Endodermal cell (in vitro differentiated cells): ENCODE data around the gene PHLPP1. TPM values are rescaled to one million over a fixed set of nuclear protein-coding genes. Genes with fewer than 3 reads are reported as not detected.

ENCODE experiments used
- DNase-seq: peaks from one replicate; pipeline ENCODE4 v3.0.0-alpha.2; 2017
- H3K27ac ChIP-seq: 2 replicates; pipeline ENCODE4 v1.5.1; 2013; ENCODE audit warnings: mild to moderate bottlenecking, low read depth, low read length, moderate library complexity
- H3K27me3 ChIP-seq: 2 replicates; pipeline ENCODE4 v1.6.1; 2013; ENCODE audit warnings: mild to moderate bottlenecking, low read length, moderate library complexity; ENCODE audit not compliant: insufficient read depth, control insufficient read depth, poor library complexity, severe bottlenecking
- H3K36me3 ChIP-seq: 2 replicates; pipeline ENCODE4 v1.7.0; 2013; ENCODE audit warnings: mild to moderate bottlenecking, low read length, moderate library complexity; ENCODE audit not compliant: control insufficient read depth, insufficient read depth
- H3K4me1 ChIP-seq: one replicate; pipeline ENCODE4 v1.7.0; 2013; ENCODE audit warnings: low read length; ENCODE audit not compliant: control insufficient read depth, insufficient read depth
- H3K4me3 ChIP-seq: 2 replicates; pipeline ENCODE4 v1.5.1; 2013; ENCODE audit warnings: mild to moderate bottlenecking, low read length, moderate library complexity
- H3K9ac ChIP-seq: 2 replicates; pipeline ENCODE4 v1.6.1; 2013; ENCODE audit warnings: mild to moderate bottlenecking, low read length, moderate library complexity; ENCODE audit not compliant: poor library complexity, severe bottlenecking; ENCODE audit errors: extremely low read depth
- H3K9me3 ChIP-seq: 2 replicates; pipeline ENCODE4 v1.6.1; 2013; ENCODE audit warnings: mild to moderate bottlenecking, low read length, moderate library complexity; ENCODE audit not compliant: control insufficient read depth
- H3K27ac Mint-ChIP-seq: 2 replicates; pipeline ENCODE4 v1.8.0; 2020; ENCODE audit warnings: mixed read lengths
- H3K27me3 Mint-ChIP-seq: 2 replicates; pipeline ENCODE4 v1.8.0; 2021; ENCODE audit warnings: mild to moderate bottlenecking, mixed read lengths; ENCODE audit not compliant: insufficient read depth
- H3K36me3 Mint-ChIP-seq: 2 replicates; pipeline ENCODE4 v1.8.0; 2020; ENCODE audit warnings: low read depth, mixed read lengths
- H3K4me1 Mint-ChIP-seq: 2 replicates; pipeline ENCODE4 v1.8.0; 2020; ENCODE audit warnings: mixed read lengths
- H3K4me3 Mint-ChIP-seq: 2 replicates; pipeline ENCODE4 v1.8.0; 2020; ENCODE audit warnings: mild to moderate bottlenecking, moderate library complexity, mixed read lengths
- H3K9me3 Mint-ChIP-seq: 2 replicates; pipeline ENCODE4 v1.8.0; 2020; ENCODE audit warnings: mild to moderate bottlenecking, mixed read lengths
- WGBS, 2 experiments: methylation state at CpG; one replicate each; pipeline versions ENCODE4 v1.1.5 to v1.1.7; 2013; ENCODE audit warnings: missing lambda C conversion rate in 2 of 2, mixed read lengths in 1 of 2; ENCODE audit not compliant: insufficient coverage in 1 of 2, insufficient read length in 1 of 2; 5-methylcytosine and 5-hydroxymethylcytosine counted together
- total RNA-seq, 2 donors: library from RNA; stranded (reverse); fragmentation: NEBNext Ultra II Directional in 1 of 2; extraction: Animal tissue kit (Norgen Biotek cat#: 25700) in 1 of 2; gene quantifications; 2 replicates in 1 of 2; 3 replicates in 1 of 2; pipeline ENCODE4 v1.2.1, GENCODE V29; 2021
- TF ChIP-seq, protein P1 (sequence below): fragments of 200-600 bp; sonication (generic); conservative IDR thresholded peaks from 2 replicates; pipeline ENCODE4 v1.5.0; 2021; ENCODE audit warnings: antibody characterized with exemption, mild to moderate bottlenecking

Gene PHLPP1
- total RNA-seq, 2 donors from 2014 or later: 19.8 to 28.1 TPM

DNA sequence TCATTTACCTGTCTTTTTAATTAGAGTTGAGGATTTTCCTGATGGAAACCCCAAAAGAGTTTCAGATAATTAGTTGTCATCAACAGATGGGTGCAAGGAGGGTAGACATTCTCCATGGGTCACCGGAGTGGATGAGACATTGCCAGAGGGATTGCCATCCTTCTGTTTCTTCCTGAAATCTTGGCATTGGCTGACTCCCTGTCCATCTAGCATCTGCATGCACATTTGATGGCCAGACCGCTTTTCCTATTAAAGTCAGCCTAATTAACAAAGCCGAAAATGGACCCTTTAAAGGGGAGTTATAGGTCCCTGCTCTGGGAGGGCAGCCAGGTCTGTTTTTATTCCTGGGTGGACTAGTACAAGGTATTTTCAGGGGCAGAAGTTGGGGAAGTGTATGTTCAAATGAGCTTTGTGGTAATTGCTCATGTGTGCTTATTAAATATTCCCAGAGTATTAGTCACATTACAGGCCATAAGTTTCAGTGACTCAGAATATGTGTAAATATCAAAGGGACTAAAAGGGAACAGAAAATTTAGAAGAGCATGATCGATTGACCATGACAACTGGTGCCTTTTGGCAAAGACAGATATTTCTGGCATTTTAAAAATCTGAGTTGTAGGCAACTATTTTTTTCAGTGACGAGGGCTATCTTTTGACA lies 209.8 kb downstream of the PHLPP1 start:
- peaks cover 14% of the 10 kb centered on the region for H3K36me3 Mint-ChIP-seq
- H3K27ac Mint-ChIP-seq: no peak overlapping the region
- no peaks in the 10 kb centered on the region for H3K9me3 ChIP-seq
- no peaks in the 10 kb centered on the region for H3K4me1 ChIP-seq
- H3K4me3 ChIP-seq: no peak overlapping the region
- TF ChIP-seq, protein P1, sequence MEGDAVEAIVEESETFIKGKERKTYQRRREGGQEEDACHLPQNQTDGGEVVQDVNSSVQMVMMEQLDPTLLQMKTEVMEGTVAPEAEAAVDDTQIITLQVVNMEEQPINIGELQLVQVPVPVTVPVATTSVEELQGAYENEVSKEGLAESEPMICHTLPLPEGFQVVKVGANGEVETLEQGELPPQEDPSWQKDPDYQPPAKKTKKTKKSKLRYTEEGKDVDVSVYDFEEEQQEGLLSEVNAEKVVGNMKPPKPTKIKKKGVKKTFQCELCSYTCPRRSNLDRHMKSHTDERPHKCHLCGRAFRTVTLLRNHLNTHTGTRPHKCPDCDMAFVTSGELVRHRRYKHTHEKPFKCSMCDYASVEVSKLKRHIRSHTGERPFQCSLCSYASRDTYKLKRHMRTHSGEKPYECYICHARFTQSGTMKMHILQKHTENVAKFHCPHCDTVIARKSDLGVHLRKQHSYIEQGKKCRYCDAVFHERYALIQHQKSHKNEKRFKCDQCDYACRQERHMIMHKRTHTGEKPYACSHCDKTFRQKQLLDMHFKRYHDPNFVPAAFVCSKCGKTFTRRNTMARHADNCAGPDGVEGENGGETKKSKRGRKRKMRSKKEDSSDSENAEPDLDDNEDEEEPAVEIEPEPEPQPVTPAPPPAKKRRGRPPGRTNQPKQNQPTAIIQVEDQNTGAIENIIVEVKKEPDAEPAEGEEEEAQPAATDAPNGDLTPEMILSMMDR: no peak
- no peak overlapping the region for H3K9ac ChIP-seq
- no peak for DNase-seq
- no peaks in the 10 kb centered on the region for H3K9me3 Mint-ChIP-seq
- no peak overlapping the region for H3K4me3 Mint-ChIP-seq
- H3K27me3 Mint-ChIP-seq: no peaks in the 10 kb centered on the region
- WGBS, 2 experiments: 96 to 100% methylated on average over 2 to 5 of the region's 5 CpGs
- no peak overlapping the region for H3K27ac ChIP-seq
- no peaks in the 10 kb centered on the region for H3K36me3 ChIP-seq
- H3K27me3 ChIP-seq: no peaks in the 10 kb centered on the region
- H3K4me1 Mint-ChIP-seq: peaks cover 6% of the 10 kb centered on the region

DNA sequence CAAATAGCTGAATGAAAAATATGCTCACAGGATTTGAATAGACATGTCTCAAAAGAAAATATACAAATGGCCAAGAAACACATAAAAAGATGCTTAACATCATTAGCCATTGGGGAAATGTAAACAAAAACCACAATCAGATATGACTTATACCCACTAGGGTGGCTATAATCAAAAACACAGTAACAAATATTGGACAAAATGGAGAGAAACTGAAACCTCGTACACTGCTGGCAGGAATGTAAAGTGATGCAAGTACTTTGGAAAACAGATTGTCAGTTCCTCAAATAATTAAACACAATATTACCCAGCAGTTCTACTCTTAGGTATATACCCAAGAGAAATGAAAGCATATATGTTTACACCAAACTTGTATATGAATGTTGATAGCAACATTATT lies 213.0 kb downstream of the PHLPP1 start:
- Mint-ChIP-seq H3K4me1 (no peaks in the 10 kb centered on the region), H3K27ac (no peak overlapping the region), H3K36me3 (peaks cover 18% of the 10 kb centered on the region), H3K9me3 (peaks cover 17% of the 10 kb centered on the region), H3K27me3 (no peaks in the 10 kb centered on the region), H3K4me3 (no peak overlapping the region)
- Histone ChIP-seq H3K27me3 (no peaks in the 10 kb centered on the region), H3K4me3 (no peak overlapping the region), H3K27ac (no peak overlapping the region), H3K4me1 (no peaks in the 10 kb centered on the region), H3K9ac (no peak overlapping the region), H3K9me3 (peaks cover 8% of the 10 kb centered on the region), H3K36me3 (no peaks in the 10 kb centered on the region)
- TF ChIP-seq, protein P1: no peak
- DNase-seq: no peak
- 86% methylated on average over 1 of the region's 1 CpG; no CpG with 5 or more reads in 1 of the 2 experiments for WGBS, 2 experiments

DNA sequence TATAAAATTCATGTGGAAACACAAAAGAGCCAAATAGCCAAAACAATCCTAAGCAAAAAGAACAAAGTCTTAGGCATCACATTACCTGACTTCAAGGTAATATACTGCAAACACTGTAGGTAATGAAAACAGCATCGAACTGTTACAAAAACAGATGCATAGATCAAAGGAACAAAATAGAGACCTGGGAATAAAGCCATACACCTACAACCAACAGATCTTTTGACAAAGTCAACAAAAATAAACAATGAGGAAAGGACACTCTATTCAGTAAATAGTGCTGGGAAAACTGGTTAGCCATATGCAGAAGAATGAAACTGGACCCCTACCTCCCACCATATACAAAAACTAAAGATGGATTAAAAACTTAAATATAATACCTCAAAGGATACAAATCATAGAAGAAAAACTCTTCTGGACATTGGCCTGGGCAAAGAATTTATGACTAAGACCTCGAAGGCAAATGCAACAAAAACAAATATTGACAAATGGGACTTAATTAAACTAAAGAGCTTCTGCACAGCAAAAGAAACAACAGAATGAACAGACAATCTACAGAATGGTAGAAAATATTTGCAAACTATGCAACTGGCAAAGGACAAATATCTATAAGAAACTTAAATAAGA lies 218.0 kb downstream of the PHLPP1 start:
- TF ChIP-seq, protein P1: no peak
- Histone ChIP-seq H3K9me3 (peaks cover 8% of the 10 kb centered on the region), H3K4me1 (no peaks in the 10 kb centered on the region), H3K36me3 (no peaks in the 10 kb centered on the region), H3K9ac (no peak overlapping the region), H3K27me3 (no peaks in the 10 kb centered on the region), H3K27ac (no peak overlapping the region), H3K4me3 (no peak overlapping the region)
- 95 to 100% methylated on average over 2 of the region's 2 CpGs for WGBS, 2 experiments
- H3K27ac Mint-ChIP-seq: no peak overlapping the region
- no peaks in the 10 kb centered on the region for H3K27me3 Mint-ChIP-seq
- no peak for DNase-seq
- no peak overlapping the region for H3K4me3 Mint-ChIP-seq
- H3K9me3 Mint-ChIP-seq: peaks cover 17% of the 10 kb centered on the region
- peaks cover 18% of the 10 kb centered on the region for H3K36me3 Mint-ChIP-seq
- H3K4me1 Mint-ChIP-seq: no peaks in the 10 kb centered on the region
